LNCaP clone FGC (cell line): ENCODE data around the gene TXNDC16.

Source experiments
- DNase-seq: peaks from one replicate; pipeline ENCODE4 v3.0.0-alpha.2; 2011; ENCODE audit warnings: low read depth
- H3K4me3 ChIP-seq: 2 replicates; pipeline ENCODE4 v1.5.1; 2011; ENCODE audit warnings: mild to moderate bottlenecking, low read depth, low read length, control low read depth
- TF ChIP-seq, protein P1 (sequence below): IDR thresholded peaks from 2 replicates; pipeline ENCODE4 v1.5.1; 2012; ENCODE audit warnings: mild to moderate bottlenecking; ENCODE audit not compliant: control insufficient read depth, insufficient read depth; ENCODE audit errors: extremely low read depth

Gene TXNDC16

GRCh38 chr14:52457411-52457810 is 94.9 kb downstream of the TXNDC16 start:
- no peak overlapping the region for H3K4me3 ChIP-seq
- DNase-seq: no peak
- TF ChIP-seq, protein P1, sequence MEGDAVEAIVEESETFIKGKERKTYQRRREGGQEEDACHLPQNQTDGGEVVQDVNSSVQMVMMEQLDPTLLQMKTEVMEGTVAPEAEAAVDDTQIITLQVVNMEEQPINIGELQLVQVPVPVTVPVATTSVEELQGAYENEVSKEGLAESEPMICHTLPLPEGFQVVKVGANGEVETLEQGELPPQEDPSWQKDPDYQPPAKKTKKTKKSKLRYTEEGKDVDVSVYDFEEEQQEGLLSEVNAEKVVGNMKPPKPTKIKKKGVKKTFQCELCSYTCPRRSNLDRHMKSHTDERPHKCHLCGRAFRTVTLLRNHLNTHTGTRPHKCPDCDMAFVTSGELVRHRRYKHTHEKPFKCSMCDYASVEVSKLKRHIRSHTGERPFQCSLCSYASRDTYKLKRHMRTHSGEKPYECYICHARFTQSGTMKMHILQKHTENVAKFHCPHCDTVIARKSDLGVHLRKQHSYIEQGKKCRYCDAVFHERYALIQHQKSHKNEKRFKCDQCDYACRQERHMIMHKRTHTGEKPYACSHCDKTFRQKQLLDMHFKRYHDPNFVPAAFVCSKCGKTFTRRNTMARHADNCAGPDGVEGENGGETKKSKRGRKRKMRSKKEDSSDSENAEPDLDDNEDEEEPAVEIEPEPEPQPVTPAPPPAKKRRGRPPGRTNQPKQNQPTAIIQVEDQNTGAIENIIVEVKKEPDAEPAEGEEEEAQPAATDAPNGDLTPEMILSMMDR: no peak

DNA sequence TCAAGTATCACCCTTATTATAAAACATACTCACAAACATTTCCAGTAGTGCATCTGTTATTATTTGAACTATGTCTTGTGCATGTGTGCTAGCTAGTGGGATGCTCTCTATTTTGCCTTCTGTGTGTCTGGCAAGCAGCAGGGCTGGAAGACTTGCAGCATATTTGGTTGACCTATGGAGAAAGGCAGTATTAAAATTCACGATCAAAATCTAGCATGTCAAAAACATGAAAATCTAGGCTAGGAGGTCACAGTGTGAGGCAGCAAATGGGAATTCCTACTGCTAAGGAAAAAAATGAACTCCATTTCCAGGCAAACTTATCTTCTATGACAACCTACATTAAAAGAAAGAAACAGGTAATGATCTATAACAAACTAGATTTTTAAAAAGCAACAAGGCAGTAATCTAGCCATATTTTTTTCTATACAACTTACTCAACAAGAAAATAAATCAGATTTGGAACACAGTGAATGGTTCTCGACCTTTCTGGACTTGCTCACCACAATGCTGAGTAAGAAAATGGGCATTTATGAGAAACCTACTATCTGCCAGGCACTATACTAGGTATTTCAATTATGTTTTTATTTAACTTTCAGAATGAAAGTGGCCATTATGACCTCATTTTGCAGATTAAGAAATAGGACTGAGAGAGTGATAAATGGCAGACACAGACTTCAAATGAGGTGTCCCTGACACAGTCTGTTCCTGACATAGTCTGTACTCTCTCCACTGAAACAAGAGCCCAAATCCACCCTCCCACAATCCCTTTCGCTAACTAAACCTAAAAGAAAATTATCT is 96.8 kb downstream of the TXNDC16 start:
- TF ChIP-seq, protein P1: no peak
- H3K4me3 ChIP-seq: no peak overlapping the region
- DNase-seq: no peak

DNA sequence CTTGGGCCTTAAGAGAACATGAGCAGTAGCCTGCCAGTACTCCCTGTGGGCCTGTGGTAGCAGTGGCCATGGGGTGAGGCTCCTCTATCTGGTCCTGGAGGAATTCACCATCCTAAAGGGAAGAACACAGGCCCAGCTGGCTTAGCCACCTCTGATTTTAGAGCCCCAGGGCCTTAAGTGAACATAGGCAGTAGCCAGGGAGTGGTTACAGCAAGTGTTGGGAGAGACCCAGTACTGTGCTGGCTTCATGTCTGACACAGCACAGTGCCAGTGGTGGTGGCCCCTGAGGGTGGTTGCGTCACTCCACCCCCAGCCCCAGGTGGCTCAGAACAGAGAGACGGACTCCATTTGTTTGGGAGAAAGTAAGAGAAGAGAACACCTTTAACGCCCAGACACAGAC is 105.1 kb downstream of the TXNDC16 start:
- TF ChIP-seq, protein P1: no peak
- no peak for DNase-seq
- no peak overlapping the region for H3K4me3 ChIP-seq

DNA sequence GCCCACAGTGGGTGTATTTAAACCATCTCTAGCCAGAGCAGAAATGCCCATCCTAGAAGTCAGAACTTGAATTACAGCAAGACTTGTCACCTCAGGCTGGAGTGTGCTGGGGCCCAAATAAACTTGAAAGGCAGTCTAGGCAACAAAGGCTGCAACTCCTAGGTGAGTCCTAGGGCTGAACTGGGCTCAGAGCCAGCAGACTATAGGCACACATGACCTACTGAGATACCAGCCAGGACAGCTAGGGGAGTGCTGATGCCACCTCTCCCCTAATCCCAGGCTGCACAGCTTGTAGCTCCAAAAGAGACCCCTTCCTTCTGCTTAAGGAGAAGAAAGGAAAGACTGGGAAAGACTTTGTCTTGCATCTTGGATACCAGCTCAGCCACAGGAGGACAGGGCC is 106.0 kb downstream of the TXNDC16 start:
- TF ChIP-seq, protein P1: no peak
- H3K4me3 ChIP-seq: no peak overlapping the region
- no peak for DNase-seq

- no peak overlapping the region for H3K4me3 ChIP-seq
- no peak for DNase-seq
- TF ChIP-seq, protein P1: no peak
These were observed 108.8 kb downstream of the TXNDC16 start for GRCh38 chr14:52443506-52443905.

GRCh38 chr14:52442602-52443001 is 109.7 kb downstream of the TXNDC16 start:
- DNase-seq: no peak
- TF ChIP-seq, protein P1: no peak
- H3K4me3 ChIP-seq: no peak overlapping the region

DNA sequence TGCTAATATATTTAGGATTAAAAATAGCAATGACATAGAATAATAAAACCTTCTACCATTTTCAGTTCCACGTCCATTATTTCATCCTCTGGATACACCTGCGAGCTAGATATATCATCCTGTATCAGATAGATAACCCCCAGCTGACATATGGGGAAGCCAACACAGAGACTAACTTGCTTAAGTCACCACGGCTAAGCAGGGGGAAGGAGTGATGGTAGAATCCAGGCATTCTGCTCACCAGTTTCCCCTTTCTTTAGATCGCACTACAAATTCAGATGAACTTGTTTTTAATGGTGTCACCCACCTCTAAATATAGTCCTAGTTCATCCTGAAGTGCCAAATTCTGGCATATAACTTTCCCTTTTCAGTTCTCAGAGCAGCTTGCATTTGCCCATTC is 110.1 kb downstream of the TXNDC16 start:
- TF ChIP-seq, protein P1: no peak
- no peak overlapping the region for H3K4me3 ChIP-seq
- no peak for DNase-seq
